SH-SY5Y (cell line): ENCODE results near the gene AP1G1.

Source experiments
- GATA2 ChIP-seq: IDR thresholded peaks from 2 replicates; pipeline ENCODE4 v1.6.1; 2011; ENCODE audit warnings: mild to moderate bottlenecking, low read depth, low read length
- GATA3 ChIP-seq: IDR thresholded peaks from 2 replicates; pipeline ENCODE4 v1.6.1; 2011; ENCODE audit warnings: low read depth, mild to moderate bottlenecking, low read length, moderate library complexity

- TF ChIP-seq GATA2 = no peak
- TF ChIP-seq GATA3 = no peak
These were observed 39.4 kb downstream of the AP1G1 start for GRCh38 chr16:71769222-71769621.
